ENCODE results near the gene CDH23.

Gene CDH23

GRCh38 chr10:71777213-71777985, 380.7 kb downstream of the CDH23 start:
- DNase-seq (ENCODE audit: low read depth): no peak

- DNase-seq (ENCODE audit: low read depth): no peak
Observed at GRCh38 chr10:71778071-71778825, 381.5 kb downstream of the CDH23 start.

GRCh38 chr10:71779641-71780040, 382.9 kb downstream of the CDH23 start:
- no peak for DNase-seq (ENCODE audit: low read depth)

GRCh38 chr10:71780156-71780555, 383.4 kb downstream of the CDH23 start:
- DNase-seq (ENCODE audit: low read depth): no peak

- DNase-seq (ENCODE audit: low read depth): no peak
Observed at GRCh38 chr10:71780719-71781118, 384.0 kb downstream of the CDH23 start.

GRCh38 chr10:71782221-71782916, 385.6 kb downstream of the CDH23 start:
- DNase-seq (ENCODE audit: low read depth): no peak

- no peak for DNase-seq (ENCODE audit: low read depth)
Observed at GRCh38 chr10:71782917-71783490, 386.3 kb downstream of the CDH23 start.

GRCh38 chr10:71783917-71784678, 387.4 kb downstream of the CDH23 start:
- no peak for DNase-seq (ENCODE audit: low read depth)

GRCh38 chr10:71784679-71785272, 388.1 kb downstream of the CDH23 start:
- DNase-seq (ENCODE audit: low read depth): no peak

GRCh38 chr10:71788954-71789353, 392.2 kb downstream of the CDH23 start:
- no peak for DNase-seq (ENCODE audit: low read depth)

GRCh38 chr10:71789871-71790270, 393.2 kb downstream of the CDH23 start:
- no peak for DNase-seq (ENCODE audit: low read depth)

- no peak for DNase-seq (ENCODE audit: low read depth)
Observed at GRCh38 chr10:71790749-71791440, 394.2 kb downstream of the CDH23 start.

- DNase-seq (ENCODE audit: low read depth): no peak
Observed at GRCh38 chr10:71795248-71795647, 398.5 kb downstream of the CDH23 start.

GRCh38 chr10:71796749-71797405, 400.2 kb downstream of the CDH23 start:
- no peak for DNase-seq (ENCODE audit: low read depth)

GRCh38 chr10:71797533-71798307, 401.0 kb downstream of the CDH23 start:
- no peak for DNase-seq (ENCODE audit: low read depth)

GRCh38 chr10:71798308-71798624, 401.5 kb downstream of the CDH23 start:
- no peak for DNase-seq (ENCODE audit: low read depth)

GRCh38 chr10:71799112-71799511, 402.4 kb downstream of the CDH23 start:
- no peak for DNase-seq (ENCODE audit: low read depth)

GRCh38 chr10:71799608-71800453, 403.1 kb downstream of the CDH23 start:
- no peak for DNase-seq (ENCODE audit: low read depth)

- DNase-seq (ENCODE audit: low read depth): no peak
Observed at GRCh38 chr10:71801361-71801760, 404.6 kb downstream of the CDH23 start.

All from stimulated activated CD8-positive, alpha-beta memory T cell treated with anti-CD3 and anti-CD28 coated beads, Interleukin-4, amount 100 ng/mL, for 24 hours (primary cell).